ENCODE results near the gene INTS4.
A peak's percentile ranks its signal among the peaks of the same experiment; 100 is the strongest.
"Not testable (repeated sequence)": the region's sequence is repeated elsewhere in the genome, so short reads cannot be mapped to it uniquely, and the experiment has no call there.

INTS4 gene

GRCh38 chr11:77981346-77981947 lies 13.0 kb downstream of the INTS4 start:
- DNase-seq (ENCODE audit: low read depth) = no peak
- TF ChIP-seq CTCF (IDR thresholded peaks at IDR 0.05; ENCODE audit: insufficient read depth, low read depth, low read length, missing control alignments) = no peak
- no peak overlapping the region for H3K4me3 ChIP-seq (ENCODE audit: low read length)

DNA sequence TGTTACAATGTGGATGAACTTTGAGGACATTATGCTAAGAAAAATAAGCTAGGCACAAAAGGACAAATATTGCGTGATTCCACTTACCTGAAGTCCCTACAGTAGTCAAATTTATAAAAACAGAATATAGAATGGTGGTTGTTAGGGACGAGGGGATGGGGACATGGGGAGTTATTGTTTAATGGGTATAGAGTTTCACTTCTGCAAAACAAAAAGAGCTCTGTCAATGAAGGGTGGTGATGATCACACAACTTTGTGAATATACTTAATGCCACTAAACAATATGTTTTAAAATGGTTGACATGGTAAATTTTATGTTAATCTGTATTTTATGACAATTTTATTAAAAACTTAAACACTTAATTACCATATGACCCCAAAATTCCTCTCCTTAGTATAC lies 26.1 kb downstream of the INTS4 start:
- no peak overlapping the region for H3K4me3 ChIP-seq (ENCODE audit: low read length)
- TF ChIP-seq CTCF (IDR thresholded peaks at IDR 0.05; ENCODE audit: insufficient read depth, low read depth, low read length, missing control alignments) = no peak
- DNase-seq (ENCODE audit: low read depth) = no peak

DNA sequence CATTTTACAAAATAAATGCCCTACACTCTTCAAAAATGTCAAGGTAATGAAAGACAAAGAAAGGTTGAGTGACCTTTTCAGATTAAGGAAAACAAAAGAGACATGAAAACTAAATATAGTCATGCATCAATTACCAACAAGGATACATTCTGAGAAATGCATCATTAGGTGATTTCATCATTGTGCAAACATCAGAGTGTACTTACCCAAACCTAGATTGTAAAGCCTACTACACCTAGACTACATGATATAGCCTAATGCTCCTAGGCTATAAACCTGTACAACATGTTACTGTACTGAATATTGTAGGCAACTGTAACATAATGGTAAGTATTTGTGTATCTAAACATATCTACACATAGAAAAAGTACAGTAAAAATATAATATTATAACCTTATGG lies 26.7 kb downstream of the INTS4 start:
- no peak for TF ChIP-seq CTCF (IDR thresholded peaks at IDR 0.05; ENCODE audit: insufficient read depth, low read depth, low read length, missing control alignments)
- DNase-seq (ENCODE audit: low read depth) = peak; percentile 40
- H3K4me3 ChIP-seq (ENCODE audit: low read length) = no peak overlapping the region

DNA sequence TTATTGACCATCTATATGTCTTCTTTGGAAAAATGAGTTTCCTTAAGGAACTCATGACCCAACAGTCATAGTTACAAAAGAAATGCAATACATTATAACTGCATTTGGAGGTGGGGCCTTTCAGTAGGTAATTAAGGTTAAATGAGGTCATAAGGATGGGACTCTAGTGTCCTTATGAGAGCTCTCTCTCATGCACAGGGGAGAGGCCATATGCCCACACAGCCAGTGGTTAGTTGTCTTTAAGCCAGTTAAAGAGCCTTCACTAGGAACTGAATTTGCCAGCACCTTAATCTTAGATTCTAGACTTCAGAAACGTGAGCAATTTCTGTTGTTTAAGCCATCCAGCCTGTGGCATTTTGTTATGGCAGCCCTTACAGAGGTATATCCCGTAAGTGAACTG lies 27.3 kb downstream of the INTS4 start:
- no peak for DNase-seq (ENCODE audit: low read depth)
- no peak for TF ChIP-seq CTCF (IDR thresholded peaks at IDR 0.05; ENCODE audit: insufficient read depth, low read depth, low read length, missing control alignments)
- H3K4me3 ChIP-seq (ENCODE audit: low read length) = no peak overlapping the region

DNA sequence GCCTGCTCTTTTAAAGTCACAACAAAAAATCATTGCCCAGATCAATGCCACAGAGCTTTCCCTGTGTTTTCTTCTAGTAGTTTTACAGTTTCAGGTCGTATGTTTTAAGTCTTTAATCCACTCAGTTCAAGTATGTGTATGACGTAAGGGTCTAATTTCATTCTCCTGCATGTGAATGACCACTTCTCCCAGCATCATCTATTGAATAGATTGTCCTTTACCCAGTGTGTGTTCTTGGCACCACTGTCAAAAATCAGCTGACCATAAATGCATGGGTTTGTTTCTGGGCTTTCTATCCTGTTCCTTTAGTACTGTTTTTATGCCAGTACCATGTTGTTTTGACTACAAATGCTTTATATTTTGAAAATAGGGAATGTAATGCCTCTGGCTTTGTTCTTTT lies 28.1 kb downstream of the INTS4 start:
- no peak for DNase-seq (ENCODE audit: low read depth)
- no peak for TF ChIP-seq CTCF (IDR thresholded peaks at IDR 0.05; ENCODE audit: insufficient read depth, low read depth, low read length, missing control alignments)
- H3K4me3 ChIP-seq (ENCODE audit: low read length) = no peak overlapping the region

- peak; percentile 20 for DNase-seq (ENCODE audit: low read depth)
- no peak for TF ChIP-seq CTCF (IDR thresholded peaks at IDR 0.05; ENCODE audit: insufficient read depth, low read depth, low read length, missing control alignments)
- H3K4me3 ChIP-seq (ENCODE audit: low read length) = no peak overlapping the region
Measured at GRCh38 chr11:77959434-77959833, 35.0 kb downstream of the INTS4 start.

- not testable (repeated sequence) for H3K4me3 ChIP-seq (ENCODE audit: low read length); DNase-seq (ENCODE audit: low read depth)
Measured at GRCh38 chr11:77958583-77959177, 35.8 kb downstream of the INTS4 start.

DNA sequence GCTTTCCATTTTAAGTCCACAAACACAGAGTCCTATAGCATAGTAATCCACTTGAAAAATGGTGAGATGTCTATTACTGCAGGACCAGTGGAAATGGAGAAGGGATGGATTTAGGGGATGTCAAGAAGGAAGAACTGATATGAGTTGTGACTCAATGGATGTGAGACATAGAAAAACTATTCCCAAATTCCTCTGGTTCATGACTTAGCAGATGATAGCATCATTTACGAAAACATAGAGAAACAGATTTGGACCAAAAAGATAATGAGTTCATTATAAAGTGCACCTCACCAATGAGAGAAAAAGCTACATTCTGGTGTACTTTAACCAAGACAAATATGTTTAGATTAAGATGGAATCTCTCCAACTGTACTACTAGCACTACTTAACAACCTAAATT lies 51.2 kb downstream of the INTS4 start:
- not testable (repeated sequence) for DNase-seq (ENCODE audit: low read depth); H3K4me3 ChIP-seq (ENCODE audit: low read length)

GRCh38 chr11:77942465-77942864 lies 52.0 kb downstream of the INTS4 start:
- H3K4me3 ChIP-seq (ENCODE audit: low read length); DNase-seq (ENCODE audit: low read depth): not testable (repeated sequence)

GRCh38 chr11:77933596-77933995 lies 60.9 kb downstream of the INTS4 start:
- DNase-seq (ENCODE audit: low read depth); H3K4me3 ChIP-seq (ENCODE audit: low read length): not testable (repeated sequence)

GRCh38 chr11:77930334-77931208 lies 63.9 kb downstream of the INTS4 start:
- peak; percentile 1 for DNase-seq (ENCODE audit: low read depth)
- not testable (repeated sequence) for H3K4me3 ChIP-seq (ENCODE audit: low read length)
